Heart left ventricle (tissue), 16 donors: ENCODE measurements around the gene CCDC54. TPM values are rescaled to one million over a fixed set of nuclear protein-coding genes. Genes with fewer than 3 reads are reported as not detected.

Experiments
- ATAC-seq, 4 donors: fragments of 200-7000 bp; cut with Tn5 transposase; one replicate each; pipeline ENCODE4 v1.9.1; 2020 to 2022; ENCODE audit warnings: moderate library complexity in 4 of 4, mild to moderate bottlenecking in 3 of 4, moderate number of reproducible peaks in 1 of 4
- DNase-seq, 5 donors: peaks; one replicate each; pipeline ENCODE4 v3.0.0-alpha.2; 2020
- H3K27ac ChIP-seq, 12 donors: fragments of 200-600 bp; sonication (generic) in 4 of 12; one replicate each; pipeline versions ENCODE4 v1.5.0 to v1.8.0; 2016 to 2022; ENCODE audit warnings: mild to moderate bottlenecking in 2 of 12
- H3K27me3 ChIP-seq, 9 donors: fragments of 200-600 bp; sonication (generic) in 2 of 9; one replicate each; pipeline versions ENCODE4 v1.5.1 to v1.8.0; 2016 to 2022; ENCODE audit warnings: mild to moderate bottlenecking in 3 of 9
- H3K36me3 ChIP-seq, 9 donors: fragments of 200-600 bp; sonication (generic) in 2 of 9; one replicate each; pipeline versions ENCODE4 v1.5.0 to v1.8.0; 2018 to 2022; ENCODE audit warnings: mild to moderate bottlenecking in 2 of 9
- H3K4me1 ChIP-seq, 12 donors: fragments of 200-600 bp; sonication (generic) in 4 of 12; one replicate each; pipeline versions ENCODE4 v1.5.0 to v1.8.0; 2016 to 2022; ENCODE audit warnings: mild to moderate bottlenecking in 3 of 12
- H3K4me3 ChIP-seq, 12 donors: fragments of 200-600 bp; sonication (generic) in 4 of 12; one replicate each; pipeline versions ENCODE4 v1.5.0 to v1.8.0; 2017 to 2022; ENCODE audit warnings: mild to moderate bottlenecking in 9 of 12, moderate library complexity in 4 of 12
- H3K9me3 ChIP-seq, 12 donors: fragments of 200-600 bp; sonication (generic) in 4 of 12; one replicate each; pipeline versions ENCODE4 v1.5.0 to v1.8.0; 2016 to 2022; ENCODE audit warnings: mild to moderate bottlenecking in 1 of 12
- CTCF ChIP-seq, 12 donors: fragments of 200-600 bp; sonication (generic) in 4 of 12; IDR thresholded peaks; one replicate each; pipeline versions ENCODE4 v1.5.0 to v1.8.0; 2018 to 2022; ENCODE audit warnings: antibody characterized with exemption in 12 of 12, mild to moderate bottlenecking in 5 of 12
- POLR2A ChIP-seq, 2 donors: fragments of 450-650 bp; IDR thresholded peaks; one replicate each; pipeline ENCODE4 v1.6.1; 2017; ENCODE audit warnings: antibody characterized with exemption in 2 of 2, mild to moderate bottlenecking in 2 of 2, moderate library complexity in 2 of 2
- WGBS, 4 donors: extraction: QIAGEN DNeasy Blood & Tissue Kit in 2 of 4; methylation state at CpG; one replicate each; pipeline versions ENCODE4 v1.1.5 to v1.1.7; 2013 to 2018; 5-methylcytosine and 5-hydroxymethylcytosine counted together
- intact Hi-C, 10 donors: fragments of 100-400 bp; cut with DNase I; formaldehyde crosslinking; loops; one replicate each; pipeline versions ENCODE4 v1.11.1 to v1.14.2; 2022
- polyA plus RNA-seq, 2 donors: library from polyadenylated mRNA; stranded (reverse); fragments of 200-250 nt; gene quantifications; one replicate each; pipeline ENCODE4 v1.2.3, GENCODE V29; 2013
- total RNA-seq, 9 donors: library from RNA; depleted of rRNA in 2 of 9; stranded (reverse); fragments of >200 nt in 2 of 9; fragmentation: NEBNext Ultra II Directional in 3 of 9; extraction: Animal tissue kit (Norgen Biotek cat#: 25700) in 3 of 9; gene quantifications; one replicate each; pipeline versions ENCODE4 v1.1.0 to v1.2.4, GENCODE V29; 2016 to 2023
- donor health status: ischemic (EF 13 %, LVEDD 7.1; RV severe dilation, severe dysfunction).
- donor health status: healthy with polysubstance abuse.
- donor health status: DM: no; HTN: yes; CAD: no.
- donor health status: DM: no; HTN: no; CAD: no.
- donor health status: ischemic (EF 25% LVEDD 6.9; RV normal size, moderate dysfunction).
- donor health status: ischemic (EF 25% LVEDD 5.7; RV mildly dilated, moderate dysfunction).
- donor health status: healthy.
- donor health status: DM: yes; HTN: yes; CAD: no.
- donor health status: ischemic (EF 35%, LVEDD 5.7; RV mildly dilated, moderate dysfunction).
- donor health status: nonischemic (EF 11% LVEDD 7.7; RV severe dilation, severe dysfunction).
- donor health status: DM: yes; HTN: yes; CAD: no.
- donor health status: PGD.
- donor health status: ischemic (EF 29% LVEDD 5.4; RV normal size, mild dysfunction).
- donor health status: nonischemic (EF 23%, LVEDD 6.1; RV moderate dilation, normal function).

The CCDC54 gene
- total and polyA plus RNA-seq, 11 donors, result not detected

- no peak for DNase-seq
- no peak for ATAC-seq
- TF ChIP-seq POLR2A (IDR thresholded peaks at IDR 0.05) (no peak), CTCF (IDR thresholded peaks at IDR 0.05) (no peak)
- 86 to 92% (median 90%) methylated on average over 2 of the region's 2 CpGs for WGBS, 4 donors
- Histone ChIP-seq H3K4me1 (no peaks in the 10 kb centered on the region), H3K9me3 (no peaks in the 10 kb centered on the region), H3K27me3 (no peaks in the 10 kb centered on the region), H3K36me3 (no peaks in the 10 kb centered on the region), H3K4me3 (no peak overlapping the region), H3K27ac (no peak overlapping the region)
- intact Hi-C loops, result no loop called here
Observed at GRCh38 chr3:107395066-107395465, 17.8 kb downstream of the CCDC54 start.

GRCh38 chr3:107401301-107401700 is 24.1 kb downstream of the CCDC54 start:
- no peak overlapping the region for H3K27ac ChIP-seq
- H3K4me1 ChIP-seq, result no peaks in the 10 kb centered on the region
- 67 to 85% (median 77%) methylated on average over 1 of the region's 1 CpG for WGBS, 4 donors
- no peaks in the 10 kb centered on the region for H3K27me3 ChIP-seq
- intact Hi-C loops, result no loop called here
- ATAC-seq, result no peak
- H3K4me3 ChIP-seq, result no peak overlapping the region
- no peak for TF ChIP-seq CTCF (IDR thresholded peaks at IDR 0.05)
- no peak for TF ChIP-seq POLR2A (IDR thresholded peaks at IDR 0.05)
- no peaks in the 10 kb centered on the region for H3K36me3 ChIP-seq
- H3K9me3 ChIP-seq, result no peaks in the 10 kb centered on the region
- DNase-seq, result no peak

- ATAC-seq, result no peak
Observed at GRCh38 chr3:107402214-107402613, 25.0 kb downstream of the CCDC54 start.

GRCh38 chr3:107404727-107405469 is 27.7 kb downstream of the CCDC54 start:
- DNase-seq (no peak), ATAC-seq (no peak)
- Histone ChIP-seq H3K4me1 (no peaks in the 10 kb centered on the region), H3K27me3 (no peaks in the 10 kb centered on the region), H3K4me3 (no peak overlapping the region), H3K36me3 (no peaks in the 10 kb centered on the region), H3K27ac (no peak overlapping the region), H3K9me3 (peaks cover 0 to 18% (median 11%) of the 10 kb centered on the region in 12 donors)
- intact Hi-C loops, result no loop called here
- WGBS, 4 donors, result 85 to 89% (median 87%) methylated on average over 3 of the region's 3 CpGs
- no peak for TF ChIP-seq POLR2A (IDR thresholded peaks at IDR 0.05)

More at GRCh38 chr3:107402214-107402613, 25.0 kb downstream of the CCDC54 start:
- intact Hi-C loops, result no loop called here
- no peak for DNase-seq
- no peaks in the 10 kb centered on the region for H3K4me1 ChIP-seq
- H3K9me3 ChIP-seq, result no peaks in the 10 kb centered on the region
- no peak for TF ChIP-seq POLR2A (IDR thresholded peaks at IDR 0.05)
- no peak for TF ChIP-seq CTCF (IDR thresholded peaks at IDR 0.05)
- no peaks in the 10 kb centered on the region for H3K36me3 ChIP-seq
- H3K27me3 ChIP-seq, result no peaks in the 10 kb centered on the region
- no peak overlapping the region for H3K4me3 ChIP-seq
- 88 to 90% (median 89%) methylated on average over 3 of the region's 3 CpGs for WGBS, 4 donors
- H3K27ac ChIP-seq, result no peak overlapping the region

GRCh38 chr3:107407355-107407754 is 30.1 kb downstream of the CCDC54 start:
- ATAC-seq (no peak), DNase-seq (no peak)
- Histone ChIP-seq H3K27ac (no peak overlapping the region), H3K9me3 (peaks cover 0 to 31% (median 13%) of the 10 kb centered on the region in 12 donors), H3K36me3 (no peaks in the 10 kb centered on the region), H3K27me3 (no peaks in the 10 kb centered on the region), H3K4me1 (peaks cover 0 to 7% (median 0%) of the 10 kb centered on the region in 12 donors), H3K4me3 (no peak overlapping the region)
- intact Hi-C loops, result no loop called here
- 30 to 35% (median 35%) methylated on average over 2 of the region's 2 CpGs for WGBS, 4 donors
- TF ChIP-seq POLR2A (IDR thresholded peaks at IDR 0.05) (no peak), CTCF (IDR thresholded peaks at IDR 0.05) (no peak)
